ENCODE results near the gene APLP2.
"Not testable (repeated sequence)": the region's sequence is repeated elsewhere in the genome, so short reads cannot be mapped to it uniquely, and the experiment has no call there.

APLP2 gene

GRCh38 chr11:130092661-130093060, 23.0 kb downstream of the APLP2 start:
- no peak for DNase-seq

- no peak for DNase-seq
Observed at GRCh38 chr11:130094614-130095013, 24.9 kb downstream of the APLP2 start.

- no peak for DNase-seq
Observed at GRCh38 chr11:130095326-130095725, 25.6 kb downstream of the APLP2 start.

GRCh38 chr11:130096042-130096441, 26.3 kb downstream of the APLP2 start:
- no peak for DNase-seq

GRCh38 chr11:130096823-130097222, 27.1 kb downstream of the APLP2 start:
- no peak for DNase-seq

GRCh38 chr11:130097285-130097684, 27.6 kb downstream of the APLP2 start:
- DNase-seq: no peak

- no peak for DNase-seq
Observed at GRCh38 chr11:130099356-130099755, 29.7 kb downstream of the APLP2 start.

- no peak for DNase-seq
Observed at GRCh38 chr11:130100381-130101095, 30.8 kb downstream of the APLP2 start.

- DNase-seq: no peak
Observed at GRCh38 chr11:130101661-130102060, 32.0 kb downstream of the APLP2 start.

- DNase-seq: no peak
Observed at GRCh38 chr11:130102301-130103249, 32.9 kb downstream of the APLP2 start.

- no peak for DNase-seq
Observed at GRCh38 chr11:130103296-130103814, 33.7 kb downstream of the APLP2 start.

- no peak for DNase-seq
Observed at GRCh38 chr11:130106381-130106780, 36.7 kb downstream of the APLP2 start.

GRCh38 chr11:130108671-130109070, 39.0 kb downstream of the APLP2 start:
- not testable (repeated sequence) for DNase-seq

- DNase-seq: no peak
Observed at GRCh38 chr11:130109386-130109785, 39.7 kb downstream of the APLP2 start.

- no peak for DNase-seq
Observed at GRCh38 chr11:130110339-130111108, 40.8 kb downstream of the APLP2 start.

- no peak for DNase-seq
Observed at GRCh38 chr11:130112071-130112830, 42.6 kb downstream of the APLP2 start.

- no peak for DNase-seq
Observed at GRCh38 chr11:130114281-130114680, 44.6 kb downstream of the APLP2 start.

- DNase-seq: no peak
Observed at GRCh38 chr11:130114726-130115125, 45.0 kb downstream of the APLP2 start.

GRCh38 chr11:130115218-130115617, 45.5 kb downstream of the APLP2 start:
- no peak for DNase-seq

- DNase-seq: no peak
Observed at GRCh38 chr11:130118165-130118564, 48.5 kb downstream of the APLP2 start.

GRCh38 chr11:130118636-130119387, 49.1 kb downstream of the APLP2 start:
- DNase-seq: no peak

All from effector CD8-positive, alpha-beta T cell (primary cell).